Colonic mucosa (tissue), 4 donors: Measurements from ENCODE around the gene GAS2L2. TPM values are rescaled to one million over a fixed set of nuclear protein-coding genes. Genes with fewer than 3 reads are reported as not detected.

Experiments
- DNase-seq: peaks from one replicate; pipeline ENCODE4 v3.0.0-alpha.2; 2020
- H3K27ac ChIP-seq: fragments of 200-600 bp; one replicate; pipeline ENCODE4 v1.8.0; 2021
- H3K27me3 ChIP-seq: fragments of 200-600 bp; one replicate; pipeline ENCODE4 v1.8.0; 2021
- H3K36me3 ChIP-seq: fragments of 200-600 bp; one replicate; pipeline ENCODE4 v1.8.0; 2021
- H3K4me1 ChIP-seq: fragments of 200-600 bp; one replicate; pipeline ENCODE4 v1.8.0; 2021; ENCODE audit warnings: mild to moderate bottlenecking
- H3K4me3 ChIP-seq: fragments of 200-600 bp; one replicate; pipeline ENCODE4 v1.8.0; 2021
- H3K9ac ChIP-seq, 2 donors: one replicate each; pipeline ENCODE4 v1.7.0; 2013; ENCODE audit warnings: control low read depth in 2 of 2, low read depth in 2 of 2, low read length in 2 of 2
- H3K9me3 ChIP-seq: fragments of 200-600 bp; one replicate; pipeline ENCODE4 v1.8.0; 2021
- intact Hi-C: fragments of 100-400 bp; cut with DNase I; formaldehyde crosslinking; loops from one replicate; pipeline ENCODE4 v1.14.1; 2022
- total RNA-seq, 2 donors: library from RNA; stranded (reverse); fragmentation: NEBNext Ultra II Directional in 1 of 2; extraction: Animal tissue kit (Norgen Biotek cat#: 25700) in 1 of 2; gene quantifications; one replicate each; pipeline ENCODE4 v1.2.1, GENCODE V29; 2021
- TF ChIP-seq, protein P1 (sequence below): fragments of 200-600 bp; IDR thresholded peaks from one replicate; pipeline ENCODE4 v1.8.0; 2022; ENCODE audit warnings: antibody characterized with exemption, mild to moderate bottlenecking
- donor health status: healthy.
- donor health status: DM: no; HTN: no; CAD: no.
- donor health status: DM: no; HTN: no; CAD: no.

The GAS2L2 gene
- total RNA-seq, 2 donors from 2014 or later, result 0.15 TPM; not detected in 1

DNA sequence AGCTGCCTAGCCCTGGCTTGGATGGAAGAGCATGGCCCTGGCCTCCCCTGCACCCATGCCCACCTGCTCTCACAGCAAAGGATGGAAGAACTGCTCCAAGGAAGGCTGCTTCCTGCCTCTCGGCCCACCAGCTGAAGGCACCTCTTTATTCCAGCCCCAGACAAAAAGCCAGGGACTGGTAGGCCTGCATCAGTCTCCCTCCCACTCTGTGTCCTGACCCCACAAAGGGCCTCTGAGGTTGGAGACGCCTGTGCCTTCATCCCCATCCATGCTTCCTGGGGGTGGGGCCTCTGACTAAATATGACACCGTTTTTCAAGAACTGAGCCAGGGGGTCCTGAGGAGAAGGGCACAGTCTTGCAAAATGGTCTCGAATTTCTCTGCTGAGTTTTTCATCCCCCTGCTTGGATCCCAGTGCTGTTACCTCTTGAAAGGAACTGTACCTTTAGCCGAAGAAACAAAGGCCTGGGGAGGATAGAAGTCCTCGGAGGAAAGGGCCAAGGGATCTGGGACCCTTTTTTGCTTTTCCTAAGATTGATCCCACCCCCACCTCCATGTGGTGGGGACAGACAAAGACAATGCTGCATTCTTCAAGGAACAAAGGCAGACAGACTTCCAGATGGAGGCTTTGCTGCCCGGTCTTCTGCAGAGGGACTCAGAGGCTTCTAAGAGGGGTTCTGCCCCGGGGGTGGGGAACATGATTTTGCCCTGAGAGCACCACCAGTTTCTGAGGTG lies 12.9 kb upstream of the GAS2L2 start:
- Histone ChIP-seq H3K27me3 (no peaks in the 10 kb centered on the region), H3K9me3 (no peaks in the 10 kb centered on the region), H3K36me3 (no peaks in the 10 kb centered on the region), H3K9ac (no peak overlapping the region), H3K4me3 (no peak overlapping the region), H3K27ac (no peak overlapping the region), H3K4me1 (peaks cover 6% of the 10 kb centered on the region)
- intact Hi-C loops, result no loop called here
- no peak for DNase-seq
- TF ChIP-seq, protein P1, sequence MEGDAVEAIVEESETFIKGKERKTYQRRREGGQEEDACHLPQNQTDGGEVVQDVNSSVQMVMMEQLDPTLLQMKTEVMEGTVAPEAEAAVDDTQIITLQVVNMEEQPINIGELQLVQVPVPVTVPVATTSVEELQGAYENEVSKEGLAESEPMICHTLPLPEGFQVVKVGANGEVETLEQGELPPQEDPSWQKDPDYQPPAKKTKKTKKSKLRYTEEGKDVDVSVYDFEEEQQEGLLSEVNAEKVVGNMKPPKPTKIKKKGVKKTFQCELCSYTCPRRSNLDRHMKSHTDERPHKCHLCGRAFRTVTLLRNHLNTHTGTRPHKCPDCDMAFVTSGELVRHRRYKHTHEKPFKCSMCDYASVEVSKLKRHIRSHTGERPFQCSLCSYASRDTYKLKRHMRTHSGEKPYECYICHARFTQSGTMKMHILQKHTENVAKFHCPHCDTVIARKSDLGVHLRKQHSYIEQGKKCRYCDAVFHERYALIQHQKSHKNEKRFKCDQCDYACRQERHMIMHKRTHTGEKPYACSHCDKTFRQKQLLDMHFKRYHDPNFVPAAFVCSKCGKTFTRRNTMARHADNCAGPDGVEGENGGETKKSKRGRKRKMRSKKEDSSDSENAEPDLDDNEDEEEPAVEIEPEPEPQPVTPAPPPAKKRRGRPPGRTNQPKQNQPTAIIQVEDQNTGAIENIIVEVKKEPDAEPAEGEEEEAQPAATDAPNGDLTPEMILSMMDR, result no peak

DNA sequence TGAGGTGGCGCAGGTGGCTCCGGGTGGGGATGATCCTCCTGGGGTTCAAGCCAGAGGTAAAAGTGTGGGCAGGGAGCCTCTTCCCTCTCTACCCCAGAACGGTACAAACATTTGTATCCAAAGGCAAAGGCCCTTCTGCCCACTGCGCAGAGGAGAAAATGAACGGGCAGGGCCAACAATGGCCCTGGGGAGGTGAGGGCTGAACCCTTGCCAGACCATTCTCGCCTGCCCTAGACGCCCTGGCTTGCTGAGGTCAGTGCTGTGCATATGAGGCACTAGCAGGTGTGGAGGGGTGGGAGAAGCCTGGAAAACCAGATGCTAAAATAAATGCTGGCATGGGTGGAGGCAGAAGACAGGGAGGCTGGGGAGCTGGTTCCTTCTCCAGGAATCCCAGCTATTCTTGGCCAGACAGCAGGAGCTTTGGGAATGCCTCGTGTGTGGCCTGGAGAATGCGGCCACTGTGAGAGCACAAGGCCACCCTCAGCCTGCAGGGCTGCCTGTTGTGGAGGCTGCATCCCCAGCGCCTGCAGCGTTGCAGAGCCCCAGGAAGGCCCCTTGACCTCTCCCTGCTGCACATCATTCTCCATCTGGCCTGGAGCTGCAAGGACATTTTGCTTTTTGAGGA lies 12.2 kb upstream of the GAS2L2 start:
- intact Hi-C loops, result no loop called here
- no peak overlapping the region for H3K27ac ChIP-seq
- DNase-seq, result no peak

DNA sequence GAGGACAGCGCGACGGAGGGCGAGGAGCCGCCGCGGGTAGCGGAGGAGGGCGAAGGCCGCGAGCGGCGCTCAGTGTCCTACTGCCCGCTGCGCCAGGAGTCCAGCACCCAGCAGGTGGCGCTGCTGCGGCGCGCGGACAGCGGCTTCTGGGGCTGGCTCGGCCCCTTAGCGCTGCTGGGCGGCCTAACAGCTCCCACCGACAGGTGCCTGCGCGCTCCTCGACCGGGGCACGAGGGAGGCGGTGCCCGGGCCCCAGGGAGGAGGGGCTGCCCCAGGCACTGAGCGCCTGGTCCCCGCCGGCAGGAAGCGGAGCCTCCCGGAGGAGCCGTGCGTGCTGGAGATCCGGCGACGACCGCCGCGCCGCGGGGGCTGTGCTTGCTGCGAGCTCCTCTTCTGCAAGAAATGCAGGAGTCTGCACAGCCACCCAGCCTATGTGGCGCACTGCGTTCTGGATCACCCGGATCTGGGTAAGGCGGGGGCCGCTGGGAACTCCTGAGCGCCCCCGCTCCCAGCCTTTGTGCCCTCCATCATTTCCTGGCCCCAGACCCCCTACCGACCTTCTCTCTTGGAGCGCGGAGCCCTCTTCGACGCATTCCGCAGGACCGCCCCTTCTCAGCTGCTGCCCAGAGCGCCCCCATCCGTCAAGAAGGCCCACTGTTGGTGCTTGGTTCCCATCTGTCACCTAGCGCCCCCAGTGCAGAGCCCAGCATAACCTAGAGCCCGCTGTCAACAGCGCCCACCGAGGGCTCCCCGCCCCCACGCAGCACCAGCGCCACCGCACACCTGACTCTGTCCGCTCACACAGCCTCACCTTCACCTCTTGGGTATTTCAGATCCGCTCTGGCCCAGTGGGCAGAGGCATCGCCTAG lies 11.3 kb upstream of the GAS2L2 start:
- H3K4me3 ChIP-seq, result peak overlapping the region; percentile 55
- peak overlapping the region; percentile 51 to 64 for H3K9ac ChIP-seq
- H3K36me3 ChIP-seq, result no peaks in the 10 kb centered on the region
- intact Hi-C loops, result loop anchor here (1.0 kb wide), 1 partner anchor 41 kb away; no protein-coding TSS in a partner anchor
- H3K27me3 ChIP-seq, result no peaks in the 10 kb centered on the region
- no peaks in the 10 kb centered on the region for H3K9me3 ChIP-seq
- TF ChIP-seq, protein P1, result peak; percentile 93
- peaks cover 6% of the 10 kb centered on the region for H3K4me1 ChIP-seq
- peak; percentile 89 for DNase-seq
- peak overlapping the region; percentile 20 for H3K27ac ChIP-seq

More for the DNA sequence above, 12.2 kb upstream of the GAS2L2 start:
- Histone ChIP-seq H3K9me3 (no peaks in the 10 kb centered on the region), H3K9ac (peak overlapping the region in 1 of 2 donors; percentile 51), H3K4me3 (no peak overlapping the region), H3K36me3 (no peaks in the 10 kb centered on the region), H3K4me1 (peaks cover 6% of the 10 kb centered on the region), H3K27me3 (no peaks in the 10 kb centered on the region)
- TF ChIP-seq, protein P1, result no peak

DNA sequence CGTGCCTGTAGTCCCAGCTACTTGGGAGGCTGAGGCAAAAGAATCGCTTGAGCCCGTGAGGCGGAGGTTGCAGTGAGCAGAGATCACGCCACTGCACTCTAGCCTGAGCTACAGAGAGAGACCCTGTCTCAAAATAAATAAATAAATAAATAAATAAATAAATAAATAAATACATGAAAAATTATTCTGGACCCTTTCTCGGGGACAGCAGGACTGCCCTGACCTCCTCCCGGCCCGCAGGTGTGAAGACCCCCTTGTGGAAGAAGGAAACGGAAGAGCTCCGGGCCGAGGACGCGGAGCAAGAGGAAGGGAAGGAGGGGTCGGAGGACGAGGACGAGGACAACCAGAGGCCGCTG lies 10.7 kb upstream of the GAS2L2 start:
- Histone ChIP-seq H3K27me3 (no peaks in the 10 kb centered on the region), H3K9me3 (no peaks in the 10 kb centered on the region), H3K9ac (peak overlapping the region in 1 of 2 donors; percentile 62), H3K4me3 (peak overlapping the region; percentile 55), H3K36me3 (no peaks in the 10 kb centered on the region), H3K27ac (no peak overlapping the region), H3K4me1 (peaks cover 6% of the 10 kb centered on the region)
- TF ChIP-seq, protein P1, result no peak
- intact Hi-C loops, result loop anchor here (1.0 kb wide), 1 partner anchor 42 kb away; no protein-coding TSS in a partner anchor
- DNase-seq, result no peak

DNA sequence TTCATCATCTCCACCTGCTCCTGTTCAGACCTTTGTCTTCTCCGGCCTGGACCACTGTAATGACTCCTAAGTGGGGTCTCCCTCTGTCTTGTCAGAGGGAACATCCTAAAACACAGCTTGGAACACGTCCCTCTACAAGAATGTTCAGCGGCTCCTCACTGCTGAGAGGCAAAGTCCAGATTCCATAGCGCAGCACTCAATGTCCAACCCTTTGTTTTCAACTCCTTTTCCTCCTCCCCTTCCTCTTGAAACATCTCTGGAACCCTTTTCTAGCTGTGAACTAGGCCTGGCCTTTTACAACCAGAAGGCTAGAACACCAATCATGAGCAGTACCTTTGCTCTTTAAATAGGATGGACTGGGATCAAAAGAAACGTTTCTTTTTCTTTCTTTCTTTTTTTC lies 8.6 kb upstream of the GAS2L2 start:
- Histone ChIP-seq H3K4me1 (peaks cover 6% of the 10 kb centered on the region), H3K27ac (no peak overlapping the region), H3K4me3 (no peak overlapping the region), H3K9me3 (no peaks in the 10 kb centered on the region), H3K9ac (no peak overlapping the region), H3K27me3 (no peaks in the 10 kb centered on the region), H3K36me3 (no peaks in the 10 kb centered on the region)
- no peak for DNase-seq
- intact Hi-C loops, result no loop called here
- TF ChIP-seq, protein P1, result no peak
